Neuronal stem cell (in vitro differentiated cells): ENCODE measurements around the gene CFAP77.
A peak's percentile ranks its signal among the peaks of the same experiment; 100 is the strongest.

Experiments used
- DNase-seq: peaks from one replicate; pipeline ENCODE4 v3.0.0-alpha.2; 2013; ENCODE audit warnings: low spot score
- H2AFZ ChIP-seq: one replicate; pipeline ENCODE4 v1.6.1; 2013; ENCODE audit warnings: mild to moderate bottlenecking, low read length, inconsistent platforms
- H2AK5ac ChIP-seq: 2 replicates; pipeline ENCODE4 v1.6.1; 2013; ENCODE audit warnings: low read depth, mild to moderate bottlenecking, inconsistent platforms, low read length, moderate library complexity, mixed read lengths
- H2BK120ac ChIP-seq: 2 replicates; pipeline ENCODE4 v1.6.1; 2013; ENCODE audit warnings: low read depth, mild to moderate bottlenecking, inconsistent platforms, low read length, moderate library complexity, mixed read lengths
- H2BK12ac ChIP-seq: one replicate; pipeline ENCODE4 v1.6.1; 2013; ENCODE audit warnings: low read length, inconsistent platforms
- H2BK15ac ChIP-seq: 2 replicates; pipeline ENCODE4 v1.6.1; 2013; ENCODE audit warnings: mild to moderate bottlenecking, low read length, inconsistent platforms, mixed read lengths
- H2BK5ac ChIP-seq: one replicate; pipeline ENCODE4 v1.6.1; 2013; ENCODE audit warnings: inconsistent platforms, mild to moderate bottlenecking, low read length, moderate library complexity
- H3K14ac ChIP-seq: one replicate; pipeline ENCODE4 v1.6.1; 2013; ENCODE audit warnings: low read length, inconsistent platforms
- H3K18ac ChIP-seq: 2 replicates; pipeline ENCODE4 v1.6.1; 2013; ENCODE audit warnings: low read length, inconsistent platforms
- H3K23ac ChIP-seq: 2 replicates; pipeline ENCODE4 v1.6.1; 2013; ENCODE audit warnings: low read depth, mild to moderate bottlenecking, mixed read lengths, low read length, inconsistent platforms; ENCODE audit not compliant: poor library complexity
- H3K27ac ChIP-seq: replicated peaks from 3 replicates; pipeline ENCODE4 v1.5.1; 2013; ENCODE audit warnings: low read length, inconsistent platforms
- H3K27me3 ChIP-seq, 3 experiments: 2 replicates each; pipeline ENCODE4 v1.6.1; 2013; ENCODE audit warnings: low read length in 3 of 3, mild to moderate bottlenecking in 2 of 3, inconsistent platforms in 1 of 3, low read depth in 1 of 3, mixed read lengths in 1 of 3, moderate library complexity in 1 of 3; ENCODE audit not compliant: control insufficient read depth in 3 of 3, insufficient read depth in 3 of 3
- H3K36me3 ChIP-seq, 2 donors: replicated peaks in 1 of 2; 2 replicates each; pipeline ENCODE4 v1.6.1; 2013; ENCODE audit warnings: low read length in 2 of 2; ENCODE audit not compliant: control insufficient read depth in 2 of 2, insufficient read depth in 2 of 2
- H3K4ac ChIP-seq: 2 replicates; pipeline ENCODE4 v1.6.1; 2013; ENCODE audit warnings: inconsistent platforms, mild to moderate bottlenecking, low read length, moderate library complexity
- H3K4me1 ChIP-seq, 2 donors: 1 replicate in 1 of 2; 2 replicates in 1 of 2; pipeline ENCODE4 v1.6.1; 2013; ENCODE audit warnings: low read length in 2 of 2, low read depth in 1 of 2; ENCODE audit not compliant: control insufficient read depth in 2 of 2, insufficient read depth in 1 of 2
- H3K4me2 ChIP-seq: one replicate; pipeline ENCODE4 v1.6.1; 2013; ENCODE audit warnings: mild to moderate bottlenecking, low read length, inconsistent platforms; ENCODE audit not compliant: insufficient read depth, poor library complexity, severe bottlenecking
- H3K4me3 ChIP-seq, 2 donors: 2 replicates each; pipeline ENCODE4 v1.5.1; 2013; ENCODE audit warnings: low read length in 2 of 2, mild to moderate bottlenecking in 2 of 2, inconsistent platforms in 1 of 2, moderate library complexity in 1 of 2
- H3K79me1 ChIP-seq: one replicate; pipeline ENCODE4 v1.6.1; 2013; ENCODE audit warnings: low read depth, mild to moderate bottlenecking, inconsistent platforms, low read length, moderate library complexity
- H3K9ac ChIP-seq: one replicate; pipeline ENCODE4 v1.6.1; 2013; ENCODE audit warnings: mild to moderate bottlenecking, low read depth, low read length, inconsistent platforms; ENCODE audit not compliant: poor library complexity
- H3K9me3 ChIP-seq, 2 donors: replicated peaks in 1 of 2; 2 replicates each; pipeline versions ENCODE3 to v1.6.1; 2013; ENCODE audit warnings: low read length in 2 of 2, mild to moderate bottlenecking in 2 of 2, inconsistent platforms in 1 of 2, low read depth in 1 of 2, mixed read lengths in 1 of 2, moderate library complexity in 1 of 2; ENCODE audit not compliant: control insufficient read depth in 2 of 2, insufficient read depth in 1 of 2
- H4K8ac ChIP-seq: one replicate; pipeline ENCODE4 v1.6.1; 2013; ENCODE audit warnings: low read depth, mild to moderate bottlenecking, inconsistent platforms, low read length, moderate library complexity
- H4K91ac ChIP-seq: one replicate; pipeline ENCODE4 v1.6.1; 2013; ENCODE audit warnings: low read length, low read depth, mild to moderate bottlenecking, inconsistent platforms; ENCODE audit not compliant: poor library complexity
- whole genome bisulfite sequencing, 2 donors: extraction: QIAGEN DNeasy Blood & Tissue Kit; methylation state at CpG; one replicate each; pipeline ENCODE4 v1.1.7; 2013; ENCODE audit warnings: missing lambda C conversion rate in 2 of 2, mixed read lengths in 1 of 2; ENCODE audit not compliant: insufficient read length in 2 of 2, insufficient replicate concordance in 1 of 2; ENCODE audit errors: extremely low coverage in 2 of 2; 5-methylcytosine and 5-hydroxymethylcytosine counted together

The CFAP77 gene

GRCh38 chr9:132446887-132447286 lies 36.9 kb downstream of the CFAP77 start:
- Histone ChIP-seq H2BK12ac (no peak overlapping the region), H2BK15ac (no peak overlapping the region), H3K27me3 (peaks cover 0 to 21% (median 4%) of the 10 kb centered on the region in 3 experiments), H3K4me1 (no peaks in the 10 kb centered on the region), H2BK5ac (no peak overlapping the region), H2AFZ (peak overlapping the region; percentile 45), H3K9me3 (no peaks in the 10 kb centered on the region), H3K23ac (no peak overlapping the region), H3K4ac (no peak overlapping the region), H4K91ac (no peak overlapping the region), H3K9ac (no peak overlapping the region), H2AK5ac (no peak overlapping the region), H3K14ac (no peak overlapping the region), H2BK120ac (no peak overlapping the region), H3K4me2 (no peak overlapping the region), H3K4me3 (no peak overlapping the region), H3K79me1 (no peaks in the 10 kb centered on the region), H3K36me3 (no peaks in the 10 kb centered on the region), H4K8ac (no peak overlapping the region), H3K18ac (no peak overlapping the region), H3K27ac (no peak overlapping the region)
- no peak for DNase-seq
- WGBS, 2 donors = no CpG with 5 or more reads among the region's 3 CpGs

- Histone ChIP-seq H3K4me3 (no peak overlapping the region), H3K14ac (no peak overlapping the region), H2BK5ac (no peak overlapping the region), H2AFZ (peak overlapping the region; percentile 45), H3K4ac (no peak overlapping the region), H3K4me2 (no peak overlapping the region), H2BK15ac (no peak overlapping the region), H2BK120ac (no peak overlapping the region), H3K27ac (no peak overlapping the region), H3K27me3 (peaks cover 0 to 17% (median 3%) of the 10 kb centered on the region in 3 experiments), H3K79me1 (no peaks in the 10 kb centered on the region), H3K4me1 (peaks cover 0 to 2% of the 10 kb centered on the region in 2 donors), H4K91ac (no peak overlapping the region), H2BK12ac (no peak overlapping the region), H4K8ac (no peak overlapping the region), H3K9me3 (no peaks in the 10 kb centered on the region), H3K18ac (peak overlapping the region; percentile 34), H3K9ac (no peak overlapping the region), H3K23ac (peak overlapping the region; percentile 32), H2AK5ac (no peak overlapping the region), H3K36me3 (no peaks in the 10 kb centered on the region)
- peak; percentile 44 for DNase-seq
- WGBS, 2 donors = no CpG with 5 or more reads among the region's 20 CpGs
These were observed 37.3 kb downstream of the CFAP77 start for GRCh38 chr9:132447346-132447745.

- H3K27me3 ChIP-seq = peaks cover 0 to 17% (median 3%) of the 10 kb centered on the region in 3 experiments
- no peak overlapping the region for H2AK5ac ChIP-seq
- no CpG with 5 or more reads among the region's 4 CpGs for WGBS, 2 donors
- no peak overlapping the region for H3K23ac ChIP-seq
- H3K27ac ChIP-seq = no peak overlapping the region
- no peak overlapping the region for H3K4me2 ChIP-seq
- H2BK12ac ChIP-seq = no peak overlapping the region
- H3K14ac ChIP-seq = no peak overlapping the region
- no peak overlapping the region for H3K9ac ChIP-seq
- H3K9me3 ChIP-seq = no peaks in the 10 kb centered on the region
- no peak overlapping the region for H2AFZ ChIP-seq
- H3K79me1 ChIP-seq = no peaks in the 10 kb centered on the region
- H4K8ac ChIP-seq = no peak overlapping the region
- no peak for DNase-seq
- no peak overlapping the region for H3K4ac ChIP-seq
- H3K18ac ChIP-seq = no peak overlapping the region
- no peak overlapping the region for H4K91ac ChIP-seq
- no peak overlapping the region for H2BK120ac ChIP-seq
- H2BK15ac ChIP-seq = no peak overlapping the region
- H3K4me1 ChIP-seq = peaks cover 0 to 2% of the 10 kb centered on the region in 2 donors
- H3K36me3 ChIP-seq = no peaks in the 10 kb centered on the region
- H2BK5ac ChIP-seq = no peak overlapping the region
- no peak overlapping the region for H3K4me3 ChIP-seq
These were observed 37.9 kb downstream of the CFAP77 start for GRCh38 chr9:132447902-132448301.

GRCh38 chr9:132451276-132451675 lies 41.3 kb downstream of the CFAP77 start:
- Histone ChIP-seq H3K27me3 (peaks cover 0 to 17% (median 3%) of the 10 kb centered on the region in 3 experiments), H3K4me3 (no peak overlapping the region), H2BK12ac (no peak overlapping the region), H3K18ac (no peak overlapping the region), H3K9ac (no peak overlapping the region), H4K8ac (no peak overlapping the region), H4K91ac (no peak overlapping the region), H3K36me3 (no peaks in the 10 kb centered on the region), H3K14ac (no peak overlapping the region), H2AK5ac (no peak overlapping the region), H3K4me2 (no peak overlapping the region), H3K9me3 (no peaks in the 10 kb centered on the region), H2BK120ac (no peak overlapping the region), H2BK15ac (no peak overlapping the region), H2AFZ (no peak overlapping the region), H3K79me1 (no peaks in the 10 kb centered on the region), H3K23ac (no peak overlapping the region), H3K4me1 (peaks cover 0 to 2% of the 10 kb centered on the region in 2 donors), H3K27ac (no peak overlapping the region), H3K4ac (no peak overlapping the region), H2BK5ac (no peak overlapping the region)
- WGBS, 2 donors = no CpG with 5 or more reads among the region's 10 CpGs
- DNase-seq = no peak
